C4-2B (cell line): ENCODE measurements around the gene DDX60.
"Not testable (repeated sequence)": the region's sequence is repeated elsewhere in the genome, so short reads cannot be mapped to it uniquely, and the experiment has no call there.

Experiments
- H3K27ac ChIP-seq: fragments of 450-650 bp; 2 replicates; pipeline ENCODE4 v1.5.1; 2017
- ZFX ChIP-seq: fragments of 450-650 bp; IDR thresholded peaks from 2 replicates; pipeline ENCODE4 v1.6.1; 2017
- TF ChIP-seq, protein P1 (sequence below): fragments of 450-650 bp; conservative IDR thresholded peaks from 2 replicates; pipeline ENCODE4 v1.5.1; 2017; ENCODE audit warnings: mild to moderate bottlenecking

DDX60 gene

DNA sequence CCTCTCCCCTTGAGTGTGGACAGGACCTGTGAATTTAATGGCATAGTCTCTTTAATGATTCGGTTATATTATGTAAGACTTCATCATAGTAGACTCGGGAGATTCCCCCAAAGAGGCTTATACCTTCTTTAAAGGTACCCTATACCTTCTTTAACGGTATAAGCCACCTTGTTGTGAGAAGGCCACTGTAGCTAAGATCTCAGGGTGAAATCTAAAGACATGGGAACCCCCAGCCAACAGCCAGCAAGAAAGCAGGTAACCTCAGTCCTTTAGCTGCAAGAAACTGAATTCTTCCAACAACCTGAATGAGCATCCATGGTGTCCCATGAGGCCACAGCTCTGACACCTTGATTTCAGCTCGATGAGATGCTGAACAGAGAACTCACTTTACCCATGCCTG is 931 bp downstream of the DDX60 start:
- TF ChIP-seq, protein P1, sequence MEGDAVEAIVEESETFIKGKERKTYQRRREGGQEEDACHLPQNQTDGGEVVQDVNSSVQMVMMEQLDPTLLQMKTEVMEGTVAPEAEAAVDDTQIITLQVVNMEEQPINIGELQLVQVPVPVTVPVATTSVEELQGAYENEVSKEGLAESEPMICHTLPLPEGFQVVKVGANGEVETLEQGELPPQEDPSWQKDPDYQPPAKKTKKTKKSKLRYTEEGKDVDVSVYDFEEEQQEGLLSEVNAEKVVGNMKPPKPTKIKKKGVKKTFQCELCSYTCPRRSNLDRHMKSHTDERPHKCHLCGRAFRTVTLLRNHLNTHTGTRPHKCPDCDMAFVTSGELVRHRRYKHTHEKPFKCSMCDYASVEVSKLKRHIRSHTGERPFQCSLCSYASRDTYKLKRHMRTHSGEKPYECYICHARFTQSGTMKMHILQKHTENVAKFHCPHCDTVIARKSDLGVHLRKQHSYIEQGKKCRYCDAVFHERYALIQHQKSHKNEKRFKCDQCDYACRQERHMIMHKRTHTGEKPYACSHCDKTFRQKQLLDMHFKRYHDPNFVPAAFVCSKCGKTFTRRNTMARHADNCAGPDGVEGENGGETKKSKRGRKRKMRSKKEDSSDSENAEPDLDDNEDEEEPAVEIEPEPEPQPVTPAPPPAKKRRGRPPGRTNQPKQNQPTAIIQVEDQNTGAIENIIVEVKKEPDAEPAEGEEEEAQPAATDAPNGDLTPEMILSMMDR = no peak
- TF ChIP-seq ZFX = no peak

DNA sequence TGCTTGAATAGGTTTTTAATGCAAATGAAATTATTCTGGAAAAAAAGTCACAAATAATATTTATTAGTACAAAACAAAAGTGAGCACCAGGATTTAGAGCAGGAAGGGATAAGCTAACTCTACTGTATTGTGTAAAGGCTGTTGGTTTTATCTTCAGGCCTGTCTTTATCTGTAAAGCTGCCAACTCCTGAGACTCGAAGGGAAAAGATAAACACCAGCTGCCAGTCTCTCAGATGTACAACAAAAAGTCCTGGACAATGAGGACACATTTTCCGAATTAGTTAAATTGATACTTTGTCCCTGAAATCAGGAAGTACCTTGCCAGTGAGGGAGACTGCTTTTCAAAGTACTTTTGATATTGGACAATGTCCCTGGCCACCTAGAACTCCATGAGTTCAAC is 8.8 kb downstream of the DDX60 start:
- TF ChIP-seq, protein P1 = no peak
- TF ChIP-seq ZFX = no peak
- no peak overlapping the region for H3K27ac ChIP-seq

More for the DNA sequence above, 931 bp downstream of the DDX60 start:
- H3K27ac ChIP-seq = no peak overlapping the region

DNA sequence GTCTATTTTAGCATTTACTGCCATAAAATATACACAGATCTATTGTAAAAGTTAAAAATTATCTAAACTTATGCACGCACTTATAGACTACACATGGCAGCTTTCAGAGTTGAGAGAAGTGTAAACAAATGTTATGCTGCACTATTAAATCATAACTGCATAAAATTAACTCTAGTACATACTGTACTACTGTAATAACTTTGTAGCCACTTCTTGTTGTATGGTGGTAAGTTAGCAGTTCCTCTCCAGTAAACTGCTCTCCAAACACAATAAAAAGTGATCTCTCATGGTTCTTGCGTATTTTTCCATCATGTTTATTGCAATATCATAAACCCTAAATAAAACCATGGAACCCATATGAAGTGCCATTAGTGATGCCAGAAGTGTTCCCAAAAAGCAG is 9.6 kb downstream of the DDX60 start:
- H3K27ac ChIP-seq = no peak overlapping the region
- TF ChIP-seq ZFX = no peak
- TF ChIP-seq, protein P1 = no peak

DNA sequence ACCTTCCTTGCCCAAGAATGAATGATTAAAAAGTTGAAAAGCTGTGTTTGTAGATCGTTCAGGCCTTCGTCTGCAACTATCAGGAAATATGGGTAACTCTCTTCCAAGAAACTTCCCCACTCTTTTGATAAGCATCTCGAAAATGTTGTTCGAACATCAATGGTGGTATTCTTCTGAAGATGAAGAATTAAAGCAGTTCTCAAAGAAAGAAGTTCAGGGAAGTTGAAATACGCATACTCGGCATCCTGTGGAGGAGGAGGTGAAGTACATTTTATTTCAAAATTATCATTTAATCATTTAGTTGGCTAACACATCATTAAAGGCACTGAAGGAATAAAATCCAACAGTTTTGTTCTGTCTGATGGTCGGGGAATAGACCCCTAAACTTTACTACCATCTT is 12.1 kb downstream of the DDX60 start:
- TF ChIP-seq, protein P1 = no peak
- no peak for TF ChIP-seq ZFX
- H3K27ac ChIP-seq = no peak overlapping the region

DNA sequence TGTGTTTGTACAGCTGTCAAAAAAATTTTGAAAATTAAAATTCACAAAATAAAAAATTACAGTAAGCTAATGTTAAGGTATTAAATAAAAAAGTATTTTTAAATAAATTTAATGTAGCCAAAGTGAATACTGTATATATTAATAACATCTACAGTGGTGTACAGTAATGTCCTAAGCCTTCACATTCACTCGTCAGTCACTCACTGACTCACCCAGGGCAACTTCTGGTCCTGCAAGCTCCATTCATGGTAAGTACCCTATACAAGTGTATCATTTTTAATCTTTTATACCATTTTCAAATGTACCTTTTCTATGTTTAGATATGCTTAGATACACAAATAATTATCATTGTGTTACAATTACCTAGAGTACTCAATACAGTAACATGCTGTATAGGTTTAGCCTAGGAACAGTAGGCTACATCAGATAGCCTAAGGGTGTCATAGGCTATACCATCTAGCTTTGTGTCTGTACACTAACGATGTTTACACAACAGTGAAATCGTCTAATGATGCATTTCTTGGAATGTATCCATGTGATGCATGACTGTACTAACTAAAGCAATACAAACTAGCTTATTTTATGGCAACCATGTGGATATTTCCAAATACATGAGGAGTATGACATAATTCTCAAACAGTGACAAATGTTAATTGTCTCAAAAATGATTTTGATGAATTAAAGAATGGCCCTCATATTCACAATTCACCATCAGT is 13.7 kb downstream of the DDX60 start:
- no peak overlapping the region for H3K27ac ChIP-seq
- no peak for TF ChIP-seq ZFX
- TF ChIP-seq, protein P1 = no peak

DNA sequence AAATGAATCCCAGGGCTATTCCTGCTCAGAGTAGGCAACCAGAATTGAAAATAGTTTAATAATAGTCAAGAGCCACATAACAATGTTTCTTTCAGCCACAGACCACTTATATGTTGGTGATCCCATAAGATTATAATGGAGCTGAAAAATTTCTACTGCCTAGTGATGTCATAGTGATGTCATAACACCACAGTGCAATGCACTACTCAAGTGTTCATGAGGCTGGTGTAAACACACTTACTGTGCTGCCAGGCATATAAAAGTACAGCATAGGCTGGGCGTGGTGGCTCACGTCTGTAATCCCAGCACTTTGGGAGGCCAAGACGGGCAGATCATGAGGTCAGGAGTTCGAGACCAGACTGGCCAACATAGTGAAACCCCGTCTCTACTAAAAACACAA is 15.1 kb downstream of the DDX60 start:
- H3K27ac ChIP-seq = not testable (repeated sequence)

DNA sequence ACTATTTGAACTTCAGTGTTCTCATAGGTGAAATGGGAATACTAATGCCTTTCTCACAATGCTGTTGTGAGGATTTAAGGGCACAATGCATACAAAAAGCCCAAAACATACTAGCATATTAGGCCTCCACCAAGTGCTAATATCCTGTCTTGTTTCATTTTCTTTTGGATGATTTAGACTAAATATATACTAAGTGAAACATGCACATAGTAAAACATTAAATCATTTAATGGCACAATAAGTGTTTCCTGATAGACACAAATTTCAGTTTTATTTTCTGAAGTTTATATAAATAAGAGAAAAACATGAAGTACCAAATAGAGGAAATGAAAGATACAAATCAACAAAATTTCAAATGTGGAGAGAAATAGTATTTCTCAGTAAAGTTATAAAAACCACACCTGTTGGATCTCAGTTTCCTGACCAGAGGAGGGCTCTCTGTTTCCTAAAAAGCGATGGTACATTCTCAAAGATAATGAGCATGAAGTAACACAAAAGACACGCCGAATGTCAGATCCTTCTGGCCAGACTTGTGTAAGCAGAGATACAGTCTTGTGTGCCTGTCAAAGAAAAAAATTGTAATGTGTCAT is 25.1 kb downstream of the DDX60 start:
- TF ChIP-seq, protein P1 = no peak
- no peak for TF ChIP-seq ZFX
- H3K27ac ChIP-seq = no peak overlapping the region

DNA sequence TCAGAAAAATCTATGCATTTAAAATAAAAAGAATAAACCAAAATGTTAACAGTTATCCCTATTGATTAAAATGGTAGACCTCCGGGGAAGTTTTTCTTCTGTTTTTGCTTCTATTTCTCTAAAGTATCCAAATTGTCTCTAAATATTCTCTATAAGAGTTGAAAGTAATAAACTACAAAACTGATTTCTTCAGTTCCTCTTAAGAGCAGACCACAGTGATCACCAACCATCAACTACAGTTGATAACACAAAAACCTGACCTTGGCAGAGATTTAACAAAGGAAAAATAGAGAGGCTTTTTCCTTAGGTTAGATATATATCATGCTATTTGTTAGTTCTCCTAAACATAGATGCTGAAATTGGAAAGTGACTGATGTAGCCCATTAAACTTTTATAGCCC is 27.3 kb downstream of the DDX60 start:
- TF ChIP-seq ZFX = no peak
- TF ChIP-seq, protein P1 = no peak

DNA sequence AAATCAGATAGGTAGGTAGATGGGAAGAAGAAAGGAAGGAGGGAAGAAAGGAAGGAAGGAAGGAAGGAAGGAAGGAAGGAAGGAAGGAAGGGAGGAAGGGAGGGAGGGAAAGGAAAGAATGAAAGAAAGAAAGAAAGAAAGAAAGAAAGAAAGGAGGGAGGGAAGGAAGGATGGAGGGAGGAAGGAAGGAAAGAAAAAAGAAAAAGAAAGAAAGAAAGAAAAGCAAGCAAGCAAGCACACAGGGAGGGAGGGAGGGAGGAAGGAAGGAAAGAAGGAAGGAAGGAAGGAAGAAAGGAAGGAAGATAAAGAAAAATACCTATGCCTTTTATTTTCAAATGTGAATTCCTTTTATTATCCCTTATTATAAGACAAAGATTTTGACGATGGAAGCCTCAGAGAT is 32.7 kb downstream of the DDX60 start:
- H3K27ac ChIP-seq = not testable (repeated sequence)

More for the DNA sequence above, 27.3 kb downstream of the DDX60 start:
- no peak overlapping the region for H3K27ac ChIP-seq
